ENCODE data around the gene LARGE1.
A peak's percentile ranks its signal among the peaks of the same experiment; 100 is the strongest.

LARGE1 gene

GRCh38 chr22:33362702-33363101, 557.6 kb downstream of the LARGE1 start:
- no peak overlapping the region for H3K4me3 ChIP-seq (ENCODE audit: low read length)
- DNase-seq (ENCODE audit: low read depth) = no peak
- no peak for TF ChIP-seq CTCF (IDR thresholded peaks at IDR 0.05; ENCODE audit: insufficient read depth, low read depth, low read length, missing control alignments)

GRCh38 chr22:33361581-33361980, 558.7 kb downstream of the LARGE1 start:
- H3K4me3 ChIP-seq (ENCODE audit: low read length) = no peak overlapping the region
- TF ChIP-seq CTCF (IDR thresholded peaks at IDR 0.05; ENCODE audit: insufficient read depth, low read depth, low read length, missing control alignments) = no peak
- DNase-seq (ENCODE audit: low read depth) = no peak

GRCh38 chr22:33357981-33358399, 562.3 kb downstream of the LARGE1 start:
- no peak for TF ChIP-seq CTCF (IDR thresholded peaks at IDR 0.05; ENCODE audit: insufficient read depth, low read depth, low read length, missing control alignments)
- no peak for DNase-seq (ENCODE audit: low read depth)
- no peak overlapping the region for H3K4me3 ChIP-seq (ENCODE audit: low read length)

GRCh38 chr22:33354928-33355327, 565.3 kb downstream of the LARGE1 start:
- no peak for DNase-seq (ENCODE audit: low read depth)
- TF ChIP-seq CTCF (IDR thresholded peaks at IDR 0.05; ENCODE audit: insufficient read depth, low read depth, low read length, missing control alignments) = no peak
- no peak overlapping the region for H3K4me3 ChIP-seq (ENCODE audit: low read length)

GRCh38 chr22:33353502-33353901, 566.8 kb downstream of the LARGE1 start:
- no peak for TF ChIP-seq CTCF (IDR thresholded peaks at IDR 0.05; ENCODE audit: insufficient read depth, low read depth, low read length, missing control alignments)
- no peak for DNase-seq (ENCODE audit: low read depth)
- no peak overlapping the region for H3K4me3 ChIP-seq (ENCODE audit: low read length)

GRCh38 chr22:33352768-33353167, 567.5 kb downstream of the LARGE1 start:
- no peak for TF ChIP-seq CTCF (IDR thresholded peaks at IDR 0.05; ENCODE audit: insufficient read depth, low read depth, low read length, missing control alignments)
- DNase-seq (ENCODE audit: low read depth) = no peak
- H3K4me3 ChIP-seq (ENCODE audit: low read length) = no peak overlapping the region

GRCh38 chr22:33350961-33351360, 569.3 kb downstream of the LARGE1 start:
- H3K4me3 ChIP-seq (ENCODE audit: low read length) = no peak overlapping the region
- TF ChIP-seq CTCF (IDR thresholded peaks at IDR 0.05; ENCODE audit: insufficient read depth, low read depth, low read length, missing control alignments) = no peak
- DNase-seq (ENCODE audit: low read depth) = peak; percentile 11

All from epithelial cell of esophagus (primary cell).